Mesenchymal stem cell (in vitro differentiated cells and primary cell): ENCODE results near the gene MROH2A.

Experiments used
- DNase-seq: peaks from one replicate; pipeline ENCODE4 v3.0.0-alpha.2; 2013
- H2AFZ ChIP-seq: one replicate; pipeline ENCODE4 v1.6.1; 2013; ENCODE audit warnings: low read depth, mild to moderate bottlenecking, control low read depth, inconsistent platforms, low read length, moderate library complexity
- H2AK5ac ChIP-seq: 2 replicates; pipeline ENCODE4 v1.6.1; 2013; ENCODE audit warnings: low read length, moderate library complexity, mild to moderate bottlenecking, inconsistent platforms; ENCODE audit not compliant: severe bottlenecking
- H2BK120ac ChIP-seq: one replicate; pipeline ENCODE4 v1.6.1; 2013; ENCODE audit warnings: low read depth, mild to moderate bottlenecking, inconsistent platforms, low read length, moderate library complexity
- H2BK12ac ChIP-seq, 2 experiments: one replicate each; pipeline ENCODE4 v1.6.1; 2013; ENCODE audit warnings: inconsistent platforms in 2 of 2, low read length in 2 of 2, mild to moderate bottlenecking in 2 of 2, moderate library complexity in 2 of 2, control low read depth in 1 of 2
- H2BK15ac ChIP-seq: one replicate; pipeline ENCODE4 v1.6.1; 2013; ENCODE audit warnings: mild to moderate bottlenecking, low read depth, inconsistent platforms; ENCODE audit not compliant: poor library complexity, severe bottlenecking
- H2BK5ac ChIP-seq: 2 replicates; pipeline ENCODE4 v1.6.1; 2013; ENCODE audit warnings: low read depth, mild to moderate bottlenecking, low read length, control low read depth, inconsistent platforms; ENCODE audit not compliant: poor library complexity, severe bottlenecking
- H3K14ac ChIP-seq, 2 experiments: one replicate each; pipeline ENCODE4 v1.6.1; 2013; ENCODE audit warnings: inconsistent platforms in 2 of 2, low read length in 2 of 2, control low read depth in 1 of 2, mild to moderate bottlenecking in 1 of 2, moderate library complexity in 1 of 2
- H3K18ac ChIP-seq, 2 experiments: one replicate each; pipeline ENCODE4 v1.6.1; 2013; ENCODE audit warnings: inconsistent platforms in 2 of 2, low read length in 2 of 2, control low read depth in 1 of 2, low read depth in 1 of 2, mild to moderate bottlenecking in 1 of 2
- H3K23ac ChIP-seq, 2 experiments: one replicate each; pipeline ENCODE4 v1.6.1; 2013; ENCODE audit warnings: inconsistent platforms in 2 of 2, low read length in 2 of 2, mild to moderate bottlenecking in 2 of 2, moderate library complexity in 2 of 2, control low read depth in 1 of 2
- H3K27ac ChIP-seq: 2 replicates; pipeline ENCODE4 v1.5.1; 2013; ENCODE audit warnings: mild to moderate bottlenecking, moderate library complexity, low read length, control low read depth, inconsistent platforms; ENCODE audit not compliant: poor library complexity, severe bottlenecking
- H3K27me3 ChIP-seq, 2 experiments: 2 replicates each; pipeline versions ENCODE4 v1.6.1 to v1.7.0; 2013; ENCODE audit warnings: low read length in 2 of 2, mild to moderate bottlenecking in 2 of 2, moderate library complexity in 2 of 2, control low read depth in 1 of 2, inconsistent platforms in 1 of 2; ENCODE audit not compliant: control insufficient read depth in 1 of 2, insufficient read depth in 1 of 2
- H3K36me3 ChIP-seq, 2 experiments: 2 replicates each; pipeline versions ENCODE4 v1.6.1 to v1.7.0; 2013; ENCODE audit warnings: low read length in 2 of 2, control low read depth in 1 of 2, inconsistent platforms in 1 of 2, low read depth in 1 of 2, mild to moderate bottlenecking in 1 of 2; ENCODE audit not compliant: insufficient read depth in 2 of 2, control insufficient read depth in 1 of 2
- H3K4ac ChIP-seq, 2 experiments: one replicate each; pipeline ENCODE4 v1.6.1; 2013; ENCODE audit warnings: inconsistent platforms in 2 of 2, low read length in 2 of 2, mild to moderate bottlenecking in 2 of 2, moderate library complexity in 2 of 2, control low read depth in 1 of 2, low read depth in 1 of 2
- H3K4me1 ChIP-seq: 2 replicates; pipeline ENCODE4 v1.6.1; 2013; ENCODE audit warnings: low read depth, low read length, control low read depth; ENCODE audit not compliant: control insufficient read depth, insufficient read depth
- H3K4me2 ChIP-seq: 2 replicates; pipeline ENCODE4 v1.6.1; 2013; ENCODE audit warnings: low read length, mild to moderate bottlenecking, inconsistent platforms; ENCODE audit not compliant: poor library complexity, severe bottlenecking
- H3K4me3 ChIP-seq, 2 experiments: 2 replicates each; pipeline versions ENCODE4 v1.5.1 to v1.7.0; 2013; ENCODE audit warnings: low read length in 2 of 2, mild to moderate bottlenecking in 2 of 2, control low read depth in 1 of 2, low read depth in 1 of 2; ENCODE audit not compliant: insufficient read depth in 1 of 2
- H3K79me1 ChIP-seq: replicated peaks from 2 replicates; pipeline ENCODE4 v1.6.1; 2013; ENCODE audit warnings: mild to moderate bottlenecking, control low read depth, low read length, inconsistent platforms; ENCODE audit not compliant: poor library complexity, severe bottlenecking
- H3K9ac ChIP-seq: 2 replicates; pipeline ENCODE4 v1.7.0; 2013; ENCODE audit warnings: mild to moderate bottlenecking, low read length, moderate library complexity
- H3K9me3 ChIP-seq: 2 replicates; pipeline ENCODE4 v1.7.0; 2013; ENCODE audit warnings: mild to moderate bottlenecking, low read length; ENCODE audit not compliant: control insufficient read depth
- H4K8ac ChIP-seq: one replicate; pipeline ENCODE4 v1.6.1; 2013; ENCODE audit warnings: inconsistent platforms, mild to moderate bottlenecking, low read length, moderate library complexity
- H4K91ac ChIP-seq: one replicate; pipeline ENCODE4 v1.6.1; 2013; ENCODE audit warnings: mild to moderate bottlenecking, low read length, inconsistent platforms
- WGBS: methylation state at CpG from one replicate; pipeline ENCODE4 v1.1.7; 2013; ENCODE audit warnings: mixed read lengths; 5-methylcytosine and 5-hydroxymethylcytosine counted together

The MROH2A gene

GRCh38 chr2:233815861-233816260 is 37.7 kb downstream of the MROH2A start:
- H3K14ac ChIP-seq: no peak overlapping the region
- no peak overlapping the region for H3K23ac ChIP-seq
- H2BK120ac ChIP-seq: no peak overlapping the region
- no peak overlapping the region for H4K8ac ChIP-seq
- H2AFZ ChIP-seq: no peak overlapping the region
- no peak for DNase-seq
- H3K27me3 ChIP-seq: peaks cover 6 to 39% of the 10 kb centered on the region in 2 experiments
- H2BK12ac ChIP-seq: no peak overlapping the region
- no peak overlapping the region for H3K18ac ChIP-seq
- H3K4me3 ChIP-seq: no peak overlapping the region
- no peaks in the 10 kb centered on the region for H3K9me3 ChIP-seq
- no peak overlapping the region for H3K27ac ChIP-seq
- H3K9ac ChIP-seq: no peak overlapping the region
- H4K91ac ChIP-seq: no peak overlapping the region
- H2BK5ac ChIP-seq: no peak overlapping the region
- no CpG with 5 or more reads among the region's 6 CpGs for WGBS
- H2AK5ac ChIP-seq: no peak overlapping the region
- no peak overlapping the region for H3K4me2 ChIP-seq
- peaks cover 4% of the 10 kb centered on the region for H3K4me1 ChIP-seq
- peaks cover 0 to 3% of the 10 kb centered on the region in 2 experiments for H3K36me3 ChIP-seq
- H3K4ac ChIP-seq: no peak overlapping the region
- no peak overlapping the region for H2BK15ac ChIP-seq
- H3K79me1 ChIP-seq: no peaks in the 10 kb centered on the region

DNA sequence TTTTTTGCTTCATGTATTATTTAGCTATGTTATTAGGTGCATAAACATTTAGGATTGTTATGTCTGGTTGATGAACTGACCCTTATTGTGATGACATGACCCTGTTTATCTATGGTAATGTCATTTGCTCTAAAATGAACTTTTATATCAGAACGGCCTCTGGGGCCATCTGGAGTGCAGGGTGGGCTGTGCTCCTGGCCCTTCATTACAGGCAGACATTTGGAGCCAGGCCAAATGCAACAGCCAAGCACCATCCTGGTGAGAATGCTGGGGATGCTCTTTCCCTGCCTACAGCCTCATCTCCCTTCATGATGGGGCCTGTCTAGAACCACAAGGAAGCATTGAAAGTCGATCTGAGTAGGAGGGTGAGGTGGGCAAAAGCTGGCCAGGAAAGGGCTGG is 38.2 kb downstream of the MROH2A start:
- no peak overlapping the region for H3K23ac ChIP-seq
- no peak overlapping the region for H3K4me2 ChIP-seq
- H2BK15ac ChIP-seq: no peak overlapping the region
- H4K91ac ChIP-seq: no peak overlapping the region
- H3K9ac ChIP-seq: no peak overlapping the region
- no peak overlapping the region for H2BK12ac ChIP-seq
- H2AK5ac ChIP-seq: no peak overlapping the region
- H3K18ac ChIP-seq: no peak overlapping the region
- no peak for DNase-seq
- no peak overlapping the region for H3K4me3 ChIP-seq
- peaks cover 0 to 3% of the 10 kb centered on the region in 2 experiments for H3K36me3 ChIP-seq
- no peaks in the 10 kb centered on the region for H3K79me1 ChIP-seq
- no peak overlapping the region for H3K4ac ChIP-seq
- no peak overlapping the region for H2BK5ac ChIP-seq
- peaks cover 9 to 39% of the 10 kb centered on the region in 2 experiments for H3K27me3 ChIP-seq
- H2AFZ ChIP-seq: no peak overlapping the region
- H3K27ac ChIP-seq: no peak overlapping the region
- 60% methylated on average over 2 of the region's 2 CpGs for WGBS
- H3K4me1 ChIP-seq: peaks cover 4% of the 10 kb centered on the region
- no peak overlapping the region for H4K8ac ChIP-seq
- H2BK120ac ChIP-seq: no peak overlapping the region
- H3K14ac ChIP-seq: no peak overlapping the region
- no peaks in the 10 kb centered on the region for H3K9me3 ChIP-seq

- DNase-seq: no peak
- Histone ChIP-seq H4K8ac (no peak overlapping the region), H3K4ac (no peak overlapping the region), H2BK15ac (no peak overlapping the region), H3K27me3 (peaks cover 12 to 39% of the 10 kb centered on the region in 2 experiments), H3K79me1 (no peaks in the 10 kb centered on the region), H3K4me3 (no peak overlapping the region), H3K27ac (no peak overlapping the region), H2BK120ac (no peak overlapping the region), H2BK12ac (no peak overlapping the region), H3K18ac (no peak overlapping the region), H3K36me3 (peaks cover 0 to under 1% of the 10 kb centered on the region in 2 experiments), H3K9me3 (no peaks in the 10 kb centered on the region), H3K4me1 (peaks cover 4% of the 10 kb centered on the region), H4K91ac (no peak overlapping the region), H2AFZ (no peak overlapping the region), H2BK5ac (no peak overlapping the region), H3K14ac (no peak overlapping the region), H3K23ac (no peak overlapping the region), H2AK5ac (no peak overlapping the region), H3K4me2 (no peak overlapping the region), H3K9ac (no peak overlapping the region)
- WGBS: 88% methylated on average over 3 of the region's 4 CpGs
Measured at GRCh38 chr2:233816771-233817170, 38.6 kb downstream of the MROH2A start.

DNA sequence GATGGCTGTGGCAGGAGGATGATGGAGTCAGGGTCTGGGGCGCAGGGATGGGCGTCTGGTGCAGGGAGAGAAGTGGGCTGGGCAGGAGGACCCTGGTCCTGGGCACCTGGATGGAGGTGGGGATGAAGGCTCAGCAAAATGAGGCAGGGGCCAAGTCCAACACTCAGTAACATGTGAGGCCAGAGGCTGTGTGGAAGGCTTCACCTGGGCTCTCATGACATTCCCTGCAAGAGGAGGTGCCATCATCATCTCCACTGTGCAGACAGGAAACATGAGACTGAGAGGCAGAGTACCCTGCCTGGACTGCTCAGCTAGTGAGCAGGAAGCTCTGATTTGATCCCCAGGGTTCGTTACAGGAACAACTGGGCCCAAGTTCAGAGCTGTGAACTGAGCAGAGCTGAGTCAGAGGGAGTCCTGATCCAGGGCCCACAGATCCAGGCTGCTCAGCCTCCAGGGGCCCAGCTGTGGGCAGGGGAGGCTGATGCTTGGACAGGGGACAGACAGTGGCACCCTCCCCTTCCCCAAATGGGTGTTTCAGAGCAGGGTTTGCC is 39.3 kb downstream of the MROH2A start:
- no peak overlapping the region for H3K4me2 ChIP-seq
- H4K91ac ChIP-seq: no peak overlapping the region
- H2AFZ ChIP-seq: no peak overlapping the region
- H3K9me3 ChIP-seq: no peaks in the 10 kb centered on the region
- H3K27ac ChIP-seq: no peak overlapping the region
- no peaks in the 10 kb centered on the region for H3K79me1 ChIP-seq
- no peak for DNase-seq
- no peak overlapping the region for H2BK5ac ChIP-seq
- H3K27me3 ChIP-seq: peaks cover 15 to 41% of the 10 kb centered on the region in 2 experiments
- no peak overlapping the region for H3K14ac ChIP-seq
- no peak overlapping the region for H3K18ac ChIP-seq
- 74% methylated on average over 3 of the region's 3 CpGs for WGBS
- H3K23ac ChIP-seq: no peak overlapping the region
- H3K9ac ChIP-seq: no peak overlapping the region
- peak overlapping the region in 1 of 2 experiments; percentile 23 for H3K4me3 ChIP-seq
- no peak overlapping the region for H2BK120ac ChIP-seq
- no peak overlapping the region for H3K4ac ChIP-seq
- H2BK12ac ChIP-seq: no peak overlapping the region
- H3K36me3 ChIP-seq: no peaks in the 10 kb centered on the region
- H2BK15ac ChIP-seq: no peak overlapping the region
- peaks cover 4% of the 10 kb centered on the region for H3K4me1 ChIP-seq
- H2AK5ac ChIP-seq: no peak overlapping the region
- no peak overlapping the region for H4K8ac ChIP-seq
